Measurements from ENCODE around the gene LMAN1L. TPM values are rescaled to one million over a fixed set of nuclear protein-coding genes. Genes with fewer than 3 reads are reported as not detected.

LMAN1L gene
- total RNA-seq, 1 experiment from 2014 or later = 0.23 TPM

- intact Hi-C loops (cut with micrococcal nuclease) = loop anchor here (2.0 kb wide), 1 partner anchor 57 kb away; no protein-coding TSS in a partner anchor
- POLR2A ChIA-PET = interaction anchor here (0.7 to 2.6 kb wide), 5 partner anchors 27 to 69 kb away, joined by 3 to 18 read pairs (median 3); no protein-coding TSS in a partner anchor
Measured at GRCh38 chr15:74843445-74843828, 30.8 kb downstream of the LMAN1L start.

GRCh38 chr15:74843891-74844299, 31.3 kb downstream of the LMAN1L start:
- TSS peak; percentile 28 for BruUV-seq (replicated peaks)
- no peak for DNase-seq (ENCODE audit: unreplicated experiment)
- H3K27me3 Mint-ChIP-seq (ENCODE audit: insufficient read depth, unreplicated experiment) = no peaks in the 10 kb centered on the region
- no peak overlapping the region for H3K27ac Mint-ChIP-seq (ENCODE audit: low read depth, unreplicated experiment)
- CTCF ChIA-PET = interaction anchor here (0.6 to 1.5 kb wide), 7 partner anchors 16 to 107 kb away, joined by 3 to 7 read pairs (median 4); no protein-coding TSS in a partner anchor
- POLR2A ChIA-PET = interaction anchor here (1.0 to 2.6 kb wide), 4 partner anchors 26 to 69 kb away, joined by 3 to 18 read pairs (median 8); no protein-coding TSS in a partner anchor
- intact Hi-C loops (cut with micrococcal nuclease) = loop anchor here (2.0 kb wide), 1 partner anchor 57 kb away; no protein-coding TSS in a partner anchor
- H3K4me1 Mint-ChIP-seq (ENCODE audit: insufficient read depth, unreplicated experiment) = no peaks in the 10 kb centered on the region
- peak overlapping the region; percentile 83 for H3K4me3 Mint-ChIP-seq (ENCODE audit: unreplicated experiment)
- H3K9me3 Mint-ChIP-seq (ENCODE audit: unreplicated experiment) = no peaks in the 10 kb centered on the region
- TF ChIP-seq CTCF (IDR thresholded peaks at IDR 0.05; ENCODE audit: unreplicated experiment) = no peak
- H3K36me3 Mint-ChIP-seq (ENCODE audit: insufficient read depth, unreplicated experiment) = peaks cover 38% of the 10 kb centered on the region

More at GRCh38 chr15:74843445-74843828, 30.8 kb downstream of the LMAN1L start:
- H3K4me3 Mint-ChIP-seq (ENCODE audit: unreplicated experiment) = peak overlapping the region; percentile 83
- BruUV-seq (replicated peaks) = TSS peak; percentile 95
- H3K27ac Mint-ChIP-seq (ENCODE audit: low read depth, unreplicated experiment) = peak overlapping the region; percentile 49
- no peaks in the 10 kb centered on the region for H3K9me3 Mint-ChIP-seq (ENCODE audit: unreplicated experiment)
- no peaks in the 10 kb centered on the region for H3K27me3 Mint-ChIP-seq (ENCODE audit: insufficient read depth, unreplicated experiment)
- TF ChIP-seq CTCF (IDR thresholded peaks at IDR 0.05; ENCODE audit: unreplicated experiment) = no peak
- DNase-seq (ENCODE audit: unreplicated experiment) = no peak
- peaks cover 36% of the 10 kb centered on the region for H3K36me3 Mint-ChIP-seq (ENCODE audit: insufficient read depth, unreplicated experiment)
- H3K4me1 Mint-ChIP-seq (ENCODE audit: insufficient read depth, unreplicated experiment) = no peaks in the 10 kb centered on the region
- CTCF ChIA-PET = interaction anchor here (0.6 to 1.3 kb wide), 8 partner anchors 16 to 74 kb away, joined by 3 to 6 read pairs (median 4); no protein-coding TSS in a partner anchor

- POLR2A ChIA-PET = interaction anchor here (0.6 to 2.6 kb wide), 5 partner anchors 25 to 74 kb away, joined by 3 to 18 read pairs (median 6); partner anchors contain the start of gene SCAMP2
Measured at GRCh38 chr15:74844319-74845207, 31.9 kb downstream of the LMAN1L start.

More at GRCh38 chr15:74844319-74845207, 31.9 kb downstream of the LMAN1L start:
- Mint-ChIP-seq H3K36me3 (ENCODE audit: insufficient read depth, unreplicated experiment) (peaks cover 38% of the 10 kb centered on the region), H3K27ac (ENCODE audit: low read depth, unreplicated experiment) (no peak overlapping the region), H3K9me3 (ENCODE audit: unreplicated experiment) (no peaks in the 10 kb centered on the region), H3K4me1 (ENCODE audit: insufficient read depth, unreplicated experiment) (no peaks in the 10 kb centered on the region), H3K27me3 (ENCODE audit: insufficient read depth, unreplicated experiment) (no peaks in the 10 kb centered on the region), H3K4me3 (ENCODE audit: unreplicated experiment) (no peak overlapping the region)
- no peak for DNase-seq (ENCODE audit: unreplicated experiment)
- no TSS peak for BruUV-seq (replicated peaks)
- CTCF ChIA-PET = interaction anchor here (1.1 to 1.5 kb wide), 2 partner anchors 25 to 106 kb away, joined by 5 to 7 read pairs; no protein-coding TSS in a partner anchor
- no peak for TF ChIP-seq CTCF (IDR thresholded peaks at IDR 0.05; ENCODE audit: unreplicated experiment)
- intact Hi-C loops (cut with micrococcal nuclease) = no loop called here

Measured in MCF 10A (cell line).